ENCODE data around the gene TRPM2.
"Not testable (repeated sequence)": the region's sequence is repeated elsewhere in the genome, so short reads cannot be mapped to it uniquely, and the experiment has no call there.

Gene TRPM2

GRCh38 chr21:44475266-44475845 is 121.9 kb downstream of the TRPM2 start:
- FAIRE-seq (no peak), DNase-seq (ENCODE audit: insufficient read length, low spot score) (no peak)

GRCh38 chr21:44477131-44477530 is 123.7 kb downstream of the TRPM2 start:
- DNase-seq (ENCODE audit: insufficient read length, low spot score) (no peak), FAIRE-seq (no peak)

GRCh38 chr21:44477712-44478111 is 124.3 kb downstream of the TRPM2 start:
- DNase-seq (ENCODE audit: insufficient read length, low spot score) (no peak), FAIRE-seq (no peak)

GRCh38 chr21:44478124-44478800 is 124.8 kb downstream of the TRPM2 start:
- FAIRE-seq (no peak), DNase-seq (ENCODE audit: insufficient read length, low spot score) (no peak)

GRCh38 chr21:44478801-44479167 is 125.4 kb downstream of the TRPM2 start:
- DNase-seq (ENCODE audit: insufficient read length, low spot score) (no peak), FAIRE-seq (no peak)

- not testable (repeated sequence) for DNase-seq (ENCODE audit: insufficient read length, low spot score); FAIRE-seq
Measured at GRCh38 chr21:44479556-44480199, 126.3 kb downstream of the TRPM2 start.

- no peak for FAIRE-seq
Measured at GRCh38 chr21:44480200-44481053, 127.0 kb downstream of the TRPM2 start.

GRCh38 chr21:44482581-44483287 is 129.3 kb downstream of the TRPM2 start:
- no peak for FAIRE-seq
- DNase-seq (ENCODE audit: insufficient read length, low spot score) = no peak

More at GRCh38 chr21:44480200-44481053, 127.0 kb downstream of the TRPM2 start:
- no peak for DNase-seq (ENCODE audit: insufficient read length, low spot score)

- no peak for DNase-seq (ENCODE audit: insufficient read length, low spot score)
- no peak for FAIRE-seq
Measured at GRCh38 chr21:44483288-44484237, 130.1 kb downstream of the TRPM2 start.

GRCh38 chr21:44484498-44485253 is 131.3 kb downstream of the TRPM2 start:
- FAIRE-seq (no peak), DNase-seq (ENCODE audit: insufficient read length, low spot score) (no peak)

GRCh38 chr21:44485254-44485793 is 131.9 kb downstream of the TRPM2 start:
- FAIRE-seq (no peak), DNase-seq (ENCODE audit: insufficient read length, low spot score) (peak; percentile 60)

GRCh38 chr21:44485796-44486195 is 132.4 kb downstream of the TRPM2 start:
- no peak for FAIRE-seq
- DNase-seq (ENCODE audit: insufficient read length, low spot score) = no peak

GRCh38 chr21:44486302-44486701 is 132.9 kb downstream of the TRPM2 start:
- FAIRE-seq (no peak), DNase-seq (ENCODE audit: insufficient read length, low spot score) (no peak)

GRCh38 chr21:44487831-44488230 is 134.4 kb downstream of the TRPM2 start:
- no peak for DNase-seq (ENCODE audit: insufficient read length, low spot score)
- FAIRE-seq = no peak

- FAIRE-seq (no peak), DNase-seq (ENCODE audit: insufficient read length, low spot score) (no peak)
Measured at GRCh38 chr21:44489962-44490361, 136.5 kb downstream of the TRPM2 start.

- DNase-seq (ENCODE audit: insufficient read length, low spot score) (no peak), FAIRE-seq (no peak)
Measured at GRCh38 chr21:44490405-44490804, 137.0 kb downstream of the TRPM2 start.

- FAIRE-seq (no peak), DNase-seq (ENCODE audit: insufficient read length, low spot score) (no peak)
Measured at GRCh38 chr21:44490816-44491215, 137.4 kb downstream of the TRPM2 start.
